Transverse colon (tissue), 4 donors: ENCODE data around the gene DOLK.

Source experiments
- CTCF ChIP-seq, 5 experiments: fragments of 200-600 bp in 3 of 5; fragments of 450-650 bp in 2 of 5; sonication (generic) in 3 of 5; IDR thresholded peaks; 1 replicate in 2 of 5; 2 replicates in 3 of 5; pipeline ENCODE4 v1.5.1; 2016 to 2017; ENCODE audit warnings: antibody characterized with exemption in 5 of 5, inconsistent platforms in 3 of 5, mild to moderate bottlenecking in 2 of 5, moderate library complexity in 1 of 5
- POLR2A ChIP-seq: fragments of 450-650 bp; IDR thresholded peaks from one replicate; pipeline ENCODE4 v1.6.1; 2016; ENCODE audit warnings: antibody characterized with exemption, mild to moderate bottlenecking, moderate library complexity
- POLR2AphosphoS5 ChIP-seq, 3 donors: sonication (generic); formaldehyde crosslinking; IDR thresholded peaks; one replicate each; pipeline ENCODE4 v1.6.1; 2016; ENCODE audit warnings: antibody characterized with exemption in 3 of 3

GRCh38 chr9:128947527-128948301, at the start of gene DOLK, which contains the start of gene NUP188:
- TF ChIP-seq CTCF (IDR thresholded peaks at IDR 0.05) (peak in 1 of 5 experiments; percentile 13), POLR2AphosphoS5 (IDR thresholded peaks at IDR 0.05) (peak; percentile 95 to 98 (median 96)), POLR2A (peak; percentile 86)
